T-helper 1 cell treated with Interleukin-12 subunit alpha and Interleukin-12 subunit beta and Interleukin-4 antibody, amounts not matched to agents 30 μg/mL and 1 μg/mL, for 36 hours (primary cell): ENCODE measurements around the gene PLB1.
A peak's percentile ranks its signal among the peaks of the same experiment; 100 is the strongest.

Source experiments
- H3K27ac Mint-ChIP-seq: one replicate; pipeline ENCODE4 v1.8.0; 2021; ENCODE audit warnings: mild to moderate bottlenecking, mixed read lengths
- H3K27me3 Mint-ChIP-seq: one replicate; pipeline ENCODE4 v1.8.0; 2021; ENCODE audit warnings: low read depth, mixed read lengths
- H3K36me3 Mint-ChIP-seq: one replicate; pipeline ENCODE4 v1.8.0; 2021; ENCODE audit warnings: low read depth, mixed read lengths
- H3K4me1 Mint-ChIP-seq: one replicate; pipeline ENCODE4 v1.8.0; 2021; ENCODE audit warnings: low read depth, mixed read lengths
- H3K4me3 Mint-ChIP-seq: one replicate; pipeline ENCODE4 v1.8.0; 2021; ENCODE audit warnings: mild to moderate bottlenecking, moderate library complexity, mixed read lengths
- H3K9me3 Mint-ChIP-seq: one replicate; pipeline ENCODE4 v1.8.0; 2021; ENCODE audit warnings: mixed read lengths

The PLB1 gene

GRCh38 chr2:28565720-28566295, 69.9 kb downstream of the PLB1 start:
- peaks cover 7% of the 10 kb centered on the region for H3K36me3 Mint-ChIP-seq
- H3K9me3 Mint-ChIP-seq = no peaks in the 10 kb centered on the region
- no peak overlapping the region for H3K27ac Mint-ChIP-seq
- peaks cover 21% of the 10 kb centered on the region for H3K27me3 Mint-ChIP-seq
- H3K4me1 Mint-ChIP-seq = peaks cover 14% of the 10 kb centered on the region
- H3K4me3 Mint-ChIP-seq = peak overlapping the region; percentile 84

GRCh38 chr2:28566521-28567041, 70.7 kb downstream of the PLB1 start:
- Mint-ChIP-seq H3K36me3 (peaks cover 8% of the 10 kb centered on the region), H3K4me3 (peak overlapping the region; percentile 84), H3K27ac (peak overlapping the region; percentile 58), H3K27me3 (peaks cover 23% of the 10 kb centered on the region), H3K4me1 (peaks cover 14% of the 10 kb centered on the region), H3K9me3 (peaks cover 5% of the 10 kb centered on the region)

- peak overlapping the region; percentile 63 for H3K27ac Mint-ChIP-seq
- peaks cover 28% of the 10 kb centered on the region for H3K27me3 Mint-ChIP-seq
- H3K9me3 Mint-ChIP-seq = peaks cover 6% of the 10 kb centered on the region
- peaks cover 8% of the 10 kb centered on the region for H3K36me3 Mint-ChIP-seq
- peak overlapping the region; percentile 84 for H3K4me3 Mint-ChIP-seq
- H3K4me1 Mint-ChIP-seq = peaks cover 14% of the 10 kb centered on the region
These were observed 71.2 kb downstream of the PLB1 start for GRCh38 chr2:28567061-28567471.

GRCh38 chr2:28568036-28568435, 72.2 kb downstream of the PLB1 start:
- peaks cover 10% of the 10 kb centered on the region for H3K4me1 Mint-ChIP-seq
- H3K27ac Mint-ChIP-seq = no peak overlapping the region

GRCh38 chr2:28568533-28568932, 72.7 kb downstream of the PLB1 start:
- H3K27ac Mint-ChIP-seq = no peak overlapping the region
- peaks cover 6% of the 10 kb centered on the region for H3K9me3 Mint-ChIP-seq
- H3K36me3 Mint-ChIP-seq = peaks cover 8% of the 10 kb centered on the region
- peaks cover 26% of the 10 kb centered on the region for H3K27me3 Mint-ChIP-seq
- no peak overlapping the region for H3K4me3 Mint-ChIP-seq
- peaks cover 10% of the 10 kb centered on the region for H3K4me1 Mint-ChIP-seq

More at GRCh38 chr2:28568036-28568435, 72.2 kb downstream of the PLB1 start:
- H3K9me3 Mint-ChIP-seq = peaks cover 6% of the 10 kb centered on the region
- H3K27me3 Mint-ChIP-seq = peaks cover 26% of the 10 kb centered on the region
- H3K4me3 Mint-ChIP-seq = peak overlapping the region; percentile 84
- peaks cover 8% of the 10 kb centered on the region for H3K36me3 Mint-ChIP-seq

GRCh38 chr2:28570431-28570830, 74.6 kb downstream of the PLB1 start:
- Mint-ChIP-seq H3K9me3 (peaks cover 6% of the 10 kb centered on the region), H3K27ac (no peak overlapping the region), H3K36me3 (peaks cover 8% of the 10 kb centered on the region)

GRCh38 chr2:28576714-28577113, 80.9 kb downstream of the PLB1 start:
- Mint-ChIP-seq H3K27ac (no peak overlapping the region), H3K9me3 (peaks cover under 1% of the 10 kb centered on the region), H3K27me3 (peaks cover 4% of the 10 kb centered on the region), H3K4me1 (no peaks in the 10 kb centered on the region), H3K36me3 (no peaks in the 10 kb centered on the region), H3K4me3 (no peak overlapping the region)

More at GRCh38 chr2:28570431-28570830, 74.6 kb downstream of the PLB1 start:
- Mint-ChIP-seq H3K4me1 (peaks cover 10% of the 10 kb centered on the region), H3K27me3 (peaks cover 26% of the 10 kb centered on the region), H3K4me3 (no peak overlapping the region)

- Mint-ChIP-seq H3K4me1 (peaks cover 2% of the 10 kb centered on the region), H3K9me3 (no peaks in the 10 kb centered on the region), H3K36me3 (no peaks in the 10 kb centered on the region), H3K4me3 (no peak overlapping the region), H3K27me3 (no peaks in the 10 kb centered on the region), H3K27ac (no peak overlapping the region)
These were observed 82.2 kb downstream of the PLB1 start for GRCh38 chr2:28577791-28578680.

- H3K27ac Mint-ChIP-seq = no peak overlapping the region
- H3K27me3 Mint-ChIP-seq = no peaks in the 10 kb centered on the region
- H3K4me1 Mint-ChIP-seq = peaks cover 4% of the 10 kb centered on the region
- no peak overlapping the region for H3K4me3 Mint-ChIP-seq
- no peaks in the 10 kb centered on the region for H3K36me3 Mint-ChIP-seq
- H3K9me3 Mint-ChIP-seq = no peaks in the 10 kb centered on the region
These were observed 82.9 kb downstream of the PLB1 start for GRCh38 chr2:28578774-28579173.

GRCh38 chr2:28579606-28580005, 83.7 kb downstream of the PLB1 start:
- Mint-ChIP-seq H3K4me3 (no peak overlapping the region), H3K27ac (no peak overlapping the region), H3K4me1 (peaks cover 13% of the 10 kb centered on the region), H3K36me3 (no peaks in the 10 kb centered on the region), H3K9me3 (no peaks in the 10 kb centered on the region), H3K27me3 (no peaks in the 10 kb centered on the region)

GRCh38 chr2:28580078-28580477, 84.2 kb downstream of the PLB1 start:
- H3K4me1 Mint-ChIP-seq = peaks cover 15% of the 10 kb centered on the region
- no peaks in the 10 kb centered on the region for H3K9me3 Mint-ChIP-seq
- H3K4me3 Mint-ChIP-seq = no peak overlapping the region
- no peaks in the 10 kb centered on the region for H3K27me3 Mint-ChIP-seq
- no peak overlapping the region for H3K27ac Mint-ChIP-seq
- H3K36me3 Mint-ChIP-seq = no peaks in the 10 kb centered on the region

GRCh38 chr2:28581312-28581711, 85.5 kb downstream of the PLB1 start:
- no peaks in the 10 kb centered on the region for H3K9me3 Mint-ChIP-seq
- H3K36me3 Mint-ChIP-seq = peaks cover 1% of the 10 kb centered on the region
- H3K4me1 Mint-ChIP-seq = peaks cover 22% of the 10 kb centered on the region
- no peak overlapping the region for H3K4me3 Mint-ChIP-seq
- no peak overlapping the region for H3K27ac Mint-ChIP-seq
- no peaks in the 10 kb centered on the region for H3K27me3 Mint-ChIP-seq

- H3K4me3 Mint-ChIP-seq = no peak overlapping the region
- peaks cover 2% of the 10 kb centered on the region for H3K36me3 Mint-ChIP-seq
- peaks cover 28% of the 10 kb centered on the region for H3K4me1 Mint-ChIP-seq
- no peaks in the 10 kb centered on the region for H3K27me3 Mint-ChIP-seq
- H3K27ac Mint-ChIP-seq = peak overlapping the region; percentile 46
- no peaks in the 10 kb centered on the region for H3K9me3 Mint-ChIP-seq
These were observed 86.3 kb downstream of the PLB1 start for GRCh38 chr2:28582152-28582551.

- Mint-ChIP-seq H3K36me3 (peaks cover 2% of the 10 kb centered on the region), H3K4me3 (no peak overlapping the region), H3K4me1 (peaks cover 33% of the 10 kb centered on the region), H3K27ac (no peak overlapping the region), H3K9me3 (no peaks in the 10 kb centered on the region), H3K27me3 (no peaks in the 10 kb centered on the region)
These were observed 86.7 kb downstream of the PLB1 start for GRCh38 chr2:28582595-28582994.
